Superior temporal gyrus (tissue), 1 donor: ENCODE measurements around the gene MTERF4.

ENCODE experiments used
- DNase-seq: peaks from one replicate; pipeline ENCODE4 v3.0.0-alpha.2; 2016; ENCODE audit errors: extremely low spot score

MTERF4 gene

GRCh38 chr2:241069821-241070281 lies 32.2 kb downstream of the MTERF4 start:
- DNase-seq, result no peak

GRCh38 chr2:241068942-241069810 lies 32.9 kb downstream of the MTERF4 start:
- no peak for DNase-seq

- no peak for DNase-seq
Measured at GRCh38 chr2:241068136-241068941, 33.7 kb downstream of the MTERF4 start.

GRCh38 chr2:241067501-241068135 lies 34.5 kb downstream of the MTERF4 start:
- no peak for DNase-seq

GRCh38 chr2:241066893-241067341 lies 35.2 kb downstream of the MTERF4 start:
- no peak for DNase-seq

GRCh38 chr2:241066171-241066892 lies 35.8 kb downstream of the MTERF4 start:
- DNase-seq, result no peak

- DNase-seq, result no peak
Measured at GRCh38 chr2:241065355-241065803, 36.7 kb downstream of the MTERF4 start.

GRCh38 chr2:241064802-241065354 lies 37.2 kb downstream of the MTERF4 start:
- no peak for DNase-seq

- no peak for DNase-seq
Measured at GRCh38 chr2:241064008-241064801, 37.9 kb downstream of the MTERF4 start.

- DNase-seq, result no peak
Measured at GRCh38 chr2:241063587-241063986, 38.5 kb downstream of the MTERF4 start.

- DNase-seq, result no peak
Measured at GRCh38 chr2:241063093-241063551, 39.0 kb downstream of the MTERF4 start.

GRCh38 chr2:241062389-241063092 lies 39.5 kb downstream of the MTERF4 start:
- no peak for DNase-seq

- DNase-seq, result peak; percentile 25
Measured at GRCh38 chr2:241061275-241061674, 40.8 kb downstream of the MTERF4 start.

- no peak for DNase-seq
Measured at GRCh38 chr2:241053576-241054251, 48.4 kb downstream of the MTERF4 start.

GRCh38 chr2:241052677-241053360 lies 49.3 kb downstream of the MTERF4 start:
- no peak for DNase-seq

GRCh38 chr2:241051578-241052487 lies 50.3 kb downstream of the MTERF4 start:
- no peak for DNase-seq
